GM10847 (cell line): ENCODE results near the gene SMG9.

ENCODE experiments used
- POLR2A ChIP-seq: IDR thresholded peaks from 2 replicates; pipeline ENCODE4 v1.6.1; 2011; ENCODE audit not compliant: insufficient read length; ENCODE audit errors: extremely low read depth

SMG9 gene

DNA sequence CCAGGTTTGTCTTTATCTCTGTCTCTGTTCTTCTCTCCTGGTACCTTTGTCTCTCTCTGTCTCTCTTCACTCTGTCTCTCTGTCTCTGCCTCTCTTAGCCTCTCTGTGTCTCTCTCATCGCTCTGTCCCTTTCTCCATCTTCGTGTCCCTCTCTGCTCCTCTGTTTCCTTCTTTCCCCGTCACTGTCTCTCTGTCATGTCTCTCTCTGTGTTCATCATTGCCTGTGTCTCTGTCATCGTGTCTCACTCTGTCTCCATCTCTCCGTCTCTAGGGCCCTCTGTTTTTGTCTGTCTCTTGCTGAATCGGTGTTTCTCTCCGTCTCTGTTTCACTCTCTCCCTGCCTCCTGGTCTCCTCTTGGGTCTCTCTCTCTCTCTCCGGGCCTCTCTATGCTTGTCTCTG lies 28.9 kb upstream of the SMG9 start:
- no peak for TF ChIP-seq POLR2A

DNA sequence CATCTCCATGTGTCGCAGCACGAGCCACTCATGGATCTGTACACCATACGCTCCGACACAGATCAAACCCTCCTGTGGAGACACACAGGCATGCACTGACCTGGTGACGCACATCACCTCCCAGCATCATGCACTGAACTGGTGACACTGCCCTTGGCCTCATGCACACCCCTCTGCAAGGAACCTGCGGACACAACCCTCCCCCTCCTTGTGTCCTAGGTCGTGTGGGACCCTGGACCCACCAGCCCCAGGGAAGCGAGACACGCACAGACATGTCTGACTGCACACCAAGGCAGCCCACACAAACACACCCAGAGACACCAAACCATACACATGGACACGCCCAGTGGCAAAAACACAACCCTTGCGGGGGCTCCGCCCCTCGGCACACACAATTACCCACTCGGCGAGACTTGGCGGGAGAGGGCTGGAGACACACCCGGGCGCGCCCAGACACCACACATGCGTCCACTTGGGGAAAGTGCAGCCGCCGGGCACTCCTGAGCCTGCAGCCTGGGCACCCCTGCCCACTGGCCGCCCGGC lies 28.0 kb upstream of the SMG9 start:
- TF ChIP-seq POLR2A: no peak

DNA sequence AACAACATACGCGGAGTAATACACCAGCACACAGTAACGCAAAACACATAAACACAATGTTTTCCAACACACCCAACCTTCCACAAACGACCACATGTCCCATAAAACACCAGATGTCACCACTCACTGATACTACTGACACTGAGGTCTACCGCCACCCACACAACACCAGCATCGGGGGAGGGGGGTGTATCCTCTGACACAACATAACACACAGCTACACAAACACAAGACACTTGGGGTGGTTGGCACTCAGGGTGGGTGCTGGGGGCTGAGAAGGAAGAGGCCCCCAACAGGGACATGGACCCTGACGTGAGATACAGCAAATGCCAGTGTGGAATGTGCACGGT lies 27.5 kb upstream of the SMG9 start:
- TF ChIP-seq POLR2A: no peak

DNA sequence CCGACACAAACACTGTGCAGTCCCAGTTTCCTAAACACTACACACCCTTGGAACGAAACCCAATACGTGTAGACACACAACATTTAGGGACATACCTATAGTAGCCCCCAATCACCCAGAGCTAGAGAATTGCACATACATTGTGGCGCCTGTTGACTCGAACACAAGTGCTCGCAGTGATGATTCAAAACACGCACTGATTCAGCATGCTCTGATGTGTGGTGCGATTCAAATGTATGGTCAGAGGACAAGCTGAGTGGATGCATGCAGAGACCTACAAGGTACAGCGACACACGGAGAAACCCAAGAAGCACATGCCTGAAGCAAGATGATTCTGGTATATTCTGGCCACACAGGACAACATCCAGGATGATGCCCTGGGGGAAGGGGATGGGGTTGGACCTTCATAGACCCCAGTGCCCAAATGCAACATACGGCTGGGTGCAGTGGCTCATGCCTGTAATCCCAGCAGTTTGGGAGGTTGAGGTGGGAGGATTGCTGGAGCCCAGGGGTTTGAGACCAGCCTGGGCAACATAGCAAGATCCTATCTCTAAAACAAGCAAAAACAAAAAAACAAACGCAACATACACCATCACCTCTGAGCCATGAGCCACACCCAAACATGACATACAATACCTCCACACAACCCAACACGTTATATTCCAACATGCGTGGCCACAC lies 27.0 kb upstream of the SMG9 start:
- no peak for TF ChIP-seq POLR2A

DNA sequence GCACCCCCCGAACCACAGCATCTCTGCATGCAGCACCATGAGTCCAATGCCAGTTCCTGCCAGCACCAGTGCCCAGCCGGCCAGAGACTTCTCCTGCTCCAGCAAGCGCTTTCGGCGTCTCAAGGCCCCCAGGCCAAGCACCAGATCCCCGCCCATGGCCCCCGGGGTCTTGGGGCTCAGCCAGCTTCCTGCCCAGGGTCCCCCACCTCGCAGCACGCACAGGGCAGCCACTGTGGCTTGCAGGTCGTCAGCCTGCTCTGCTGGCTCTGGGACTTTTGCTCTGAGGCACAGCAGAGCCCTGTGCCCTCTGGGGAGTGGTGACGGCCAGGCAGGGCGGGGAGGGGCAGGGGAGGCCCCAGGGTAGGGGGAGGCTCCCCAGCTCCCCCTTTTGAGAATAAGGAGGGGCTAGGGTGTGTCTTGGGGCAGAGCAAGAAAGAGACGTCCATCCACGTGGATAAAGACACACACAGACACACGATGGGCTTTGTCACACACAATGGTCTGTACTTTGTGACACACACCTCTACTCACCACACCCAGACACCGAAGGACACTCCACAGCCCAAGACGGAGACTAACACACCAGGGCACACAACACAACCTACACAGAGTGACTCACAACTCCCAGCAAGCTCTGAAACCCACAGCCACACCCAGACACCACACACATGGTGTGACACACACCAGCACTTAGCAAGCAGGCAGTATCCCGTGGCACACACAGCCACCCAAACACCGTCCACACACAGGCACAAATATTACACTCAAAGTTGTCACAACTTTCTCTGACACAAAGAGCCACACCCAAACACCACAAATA lies 26.2 kb upstream of the SMG9 start, which contains the start of gene KCNN4:
Gene KCNN4 (minus strand): TSS at position 268 of the 820 bp plus-strand sequence. CDS start 112 bp downstream, at position 156.
- peak; percentile 90 for TF ChIP-seq POLR2A

DNA sequence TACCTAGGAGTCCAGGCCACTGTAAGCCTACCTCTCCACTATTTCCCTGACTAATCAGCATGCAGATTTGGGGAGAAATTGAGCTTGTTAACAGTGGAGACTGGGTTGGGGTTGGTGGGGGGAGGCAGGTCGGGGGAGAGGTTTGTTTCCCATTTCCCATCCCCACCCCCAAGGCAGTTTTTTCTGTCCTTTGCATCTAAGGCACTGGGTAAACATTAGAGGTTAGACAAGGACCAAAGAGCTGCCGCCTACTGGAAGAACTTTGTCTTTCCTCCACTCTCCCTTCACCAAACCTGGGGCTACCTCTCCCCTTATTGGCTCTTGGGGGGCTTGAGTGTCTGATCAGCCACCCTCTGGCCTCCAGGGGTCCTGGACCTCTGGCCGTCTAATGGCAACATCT lies 25.1 kb upstream of the SMG9 start:
- no peak for TF ChIP-seq POLR2A

DNA sequence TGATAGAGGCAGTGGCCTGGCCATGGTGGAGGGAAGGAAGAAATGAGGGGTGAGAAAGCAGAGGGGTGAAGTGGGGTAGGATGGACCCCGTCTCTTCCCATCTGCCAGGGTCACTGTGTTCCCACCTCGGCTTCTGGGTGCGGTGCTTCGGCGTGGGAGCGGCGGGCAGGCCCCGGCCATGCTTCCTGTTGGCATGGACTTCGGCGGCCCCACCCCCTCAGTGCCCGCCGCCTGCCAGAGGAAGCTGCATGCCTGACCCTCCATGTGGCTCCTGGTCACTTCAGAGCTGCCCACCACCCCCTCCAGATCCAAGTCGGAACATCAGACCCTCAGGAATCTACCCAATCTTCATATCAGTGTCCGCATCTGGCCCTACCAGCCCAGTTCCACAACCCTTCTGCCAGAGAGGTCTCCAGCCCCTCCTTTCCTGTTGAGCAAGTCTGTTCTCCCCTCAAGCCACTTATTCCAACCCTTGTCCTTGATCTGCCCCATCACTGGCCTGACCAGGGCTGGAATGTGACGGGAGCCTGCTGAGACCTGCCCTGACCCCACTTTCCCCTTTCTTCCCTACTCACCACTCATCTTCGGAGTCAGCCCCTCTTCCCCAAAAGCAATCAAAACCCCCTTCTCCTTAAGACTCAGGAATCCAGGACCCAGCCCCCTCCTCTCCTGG lies 24.5 kb upstream of the SMG9 start:
- peak; percentile 7 for TF ChIP-seq POLR2A

DNA sequence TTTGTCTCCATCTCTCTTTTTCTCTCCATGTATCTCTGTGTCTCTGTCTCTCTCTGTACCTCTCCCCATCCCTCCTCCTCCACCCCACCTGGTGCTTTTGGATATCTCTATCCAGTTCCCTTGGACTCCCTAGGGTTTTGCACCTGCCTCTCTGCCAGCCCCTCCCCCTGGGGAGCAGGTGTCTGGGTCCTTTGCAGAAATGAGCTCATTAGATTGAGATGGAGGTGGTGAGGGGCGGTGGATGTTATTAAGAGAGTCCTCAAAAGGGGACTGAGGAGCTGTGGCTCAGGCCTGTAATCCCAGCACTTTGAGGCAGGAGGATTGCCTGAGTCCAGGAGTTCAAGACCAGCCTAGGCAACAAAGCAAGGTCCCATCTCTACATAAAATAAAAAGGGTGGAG lies 23.9 kb upstream of the SMG9 start:
- TF ChIP-seq POLR2A: no peak

DNA sequence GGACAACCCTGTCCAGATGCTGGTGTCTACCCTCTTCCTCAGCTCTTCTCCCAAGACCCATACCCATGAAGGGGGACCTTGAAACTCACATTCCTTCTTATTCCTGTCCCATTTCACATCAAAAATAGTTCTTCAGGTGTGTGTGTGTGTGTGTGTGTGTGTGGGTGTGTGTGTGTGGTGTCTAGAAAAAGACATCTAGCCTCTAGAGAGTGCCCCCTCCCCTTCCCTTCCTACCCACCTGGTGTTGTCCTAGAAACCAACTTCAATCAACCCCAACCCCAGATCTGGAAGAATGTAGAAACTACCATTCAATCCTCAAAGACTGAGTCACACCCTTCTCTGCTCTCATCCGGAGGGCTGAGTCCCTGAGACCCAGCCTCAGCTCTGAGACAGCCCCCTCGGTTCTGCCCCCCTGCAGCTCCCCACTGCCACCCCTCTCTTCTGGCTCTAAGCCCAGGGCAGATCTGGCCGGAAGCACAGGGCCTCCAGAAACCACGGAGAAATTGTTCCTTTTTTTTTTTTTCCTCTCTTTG lies 22.5 kb upstream of the SMG9 start:
- TF ChIP-seq POLR2A: no peak

DNA sequence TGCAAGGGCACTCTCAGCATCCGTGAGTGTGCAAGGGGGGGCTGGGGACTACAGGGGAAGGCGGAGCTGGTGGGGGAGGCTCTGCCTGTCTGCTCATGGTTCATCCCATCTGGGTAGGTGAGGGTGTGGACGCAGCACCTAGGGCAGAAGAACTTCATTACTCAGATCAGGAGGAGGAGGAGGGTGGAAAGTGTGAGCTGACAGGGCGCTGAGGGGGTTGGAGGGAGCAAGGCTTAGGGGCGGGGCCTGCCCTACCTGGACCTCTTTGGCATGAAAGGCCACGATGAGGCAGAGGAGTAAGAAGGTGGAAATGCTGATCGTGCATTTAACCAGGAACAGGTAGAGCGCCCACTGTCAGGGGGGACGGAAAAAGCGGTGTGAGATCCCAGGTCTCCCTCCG lies 21.5 kb upstream of the SMG9 start:
- TF ChIP-seq POLR2A: no peak

DNA sequence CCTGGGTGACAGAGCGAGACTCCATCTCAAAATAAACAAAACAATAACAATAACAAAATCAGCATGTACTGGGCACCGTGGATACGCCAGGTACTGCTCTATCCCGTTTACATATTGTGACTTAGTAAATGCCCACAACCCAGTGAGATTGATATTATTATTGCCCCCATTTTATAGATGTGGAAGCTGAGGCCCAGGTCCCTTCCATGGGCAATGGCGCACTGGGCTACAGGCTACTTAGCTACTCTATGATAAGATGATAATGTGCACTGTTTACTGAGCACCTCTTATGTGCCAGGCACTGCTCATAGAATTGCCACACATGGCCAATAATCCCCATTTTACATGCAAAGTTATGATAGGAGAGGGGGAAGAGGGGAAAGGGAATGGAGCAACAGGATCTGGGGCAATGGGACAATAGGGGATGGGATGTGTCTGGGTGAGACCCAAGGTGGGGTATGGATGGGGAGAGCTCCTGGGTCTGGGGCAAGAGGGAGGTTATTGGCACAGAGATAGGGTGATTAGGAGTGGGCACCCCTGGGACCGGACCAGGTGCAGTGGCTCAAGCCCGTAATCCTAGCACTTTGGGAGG lies 20.6 kb upstream of the SMG9 start:
- no peak for TF ChIP-seq POLR2A

DNA sequence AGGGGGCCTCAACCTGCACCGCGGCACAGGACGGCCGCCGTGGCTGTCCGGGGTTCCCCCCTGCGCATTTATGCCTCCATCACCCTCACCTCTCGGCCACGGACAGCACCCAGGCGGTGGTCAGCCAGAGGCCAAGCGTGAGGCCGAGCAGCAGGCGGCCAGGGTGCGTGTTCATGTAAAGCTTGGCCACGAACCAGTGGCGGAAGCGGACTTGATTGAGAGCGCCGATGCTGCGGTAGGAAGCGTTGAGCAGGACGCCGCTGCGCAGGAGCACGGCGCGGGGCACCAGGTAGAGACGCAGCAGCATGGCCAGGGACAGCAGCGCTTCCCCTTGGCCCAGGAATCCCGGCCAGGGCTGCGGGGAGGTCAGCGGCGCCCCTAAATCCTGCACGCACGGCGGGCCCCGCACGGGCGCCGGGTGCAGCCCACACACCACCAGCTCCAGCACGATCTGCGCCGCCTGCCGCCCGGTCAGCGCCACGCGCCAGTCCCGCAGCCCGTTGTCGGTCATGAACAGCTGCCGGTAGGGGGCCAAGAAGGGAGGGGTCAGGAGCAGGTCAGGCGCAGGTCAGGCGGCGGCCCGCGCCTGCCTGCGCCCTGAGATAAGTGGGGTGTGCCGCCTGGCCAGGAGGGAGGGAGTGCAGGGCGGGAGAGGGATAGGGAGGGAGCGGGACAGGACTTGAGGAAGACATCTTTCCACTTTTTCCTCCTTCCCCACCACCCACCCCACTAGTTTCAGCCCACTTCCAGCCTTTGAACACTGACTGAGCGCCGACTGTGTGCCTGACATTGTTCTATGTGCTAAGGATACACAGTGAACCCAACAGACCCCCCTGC lies 19.6 kb upstream of the SMG9 start:
- TF ChIP-seq POLR2A: no peak

DNA sequence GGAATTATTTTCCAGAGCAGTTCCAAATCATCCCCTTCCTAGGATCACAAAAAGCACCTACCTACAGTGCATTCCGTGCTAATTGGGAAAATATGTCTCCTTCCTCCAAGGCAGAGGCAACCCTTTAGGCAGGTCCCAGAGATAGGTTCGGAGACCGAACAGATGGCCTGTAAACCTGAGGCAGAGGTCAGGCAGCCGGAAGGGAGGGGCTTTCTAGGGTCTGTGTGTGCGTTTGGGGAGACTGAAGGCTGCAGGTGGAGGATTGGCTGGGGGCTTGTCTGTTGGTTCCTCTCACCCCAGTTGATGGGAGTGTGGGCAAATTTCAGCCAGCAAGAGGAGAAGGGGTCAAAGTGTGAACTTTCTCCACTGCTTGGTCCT lies 19.0 kb upstream of the SMG9 start:
- TF ChIP-seq POLR2A: no peak

DNA sequence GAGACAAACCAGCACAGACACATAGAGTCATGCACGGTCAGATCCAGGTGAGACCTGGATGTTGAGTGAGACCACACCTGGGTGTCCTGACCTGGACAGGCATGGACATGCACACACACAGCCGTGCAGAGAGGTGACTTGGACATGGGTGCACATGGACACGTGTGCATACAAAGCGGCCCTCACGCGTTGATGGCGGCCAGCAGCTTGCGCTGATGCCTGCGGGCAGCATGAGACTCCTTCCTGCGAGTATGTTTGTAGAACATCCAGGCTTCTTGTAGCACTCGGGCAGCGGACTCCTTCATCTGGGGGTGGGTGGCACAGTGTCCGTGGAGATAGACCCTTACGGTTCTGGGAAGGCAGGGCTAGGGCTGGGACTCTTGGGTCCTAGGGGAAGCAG lies 14.5 kb upstream of the SMG9 start:
- TF ChIP-seq POLR2A: no peak
